ENCODE results near the gene CTNNA2. TPM values are rescaled to one million over a fixed set of nuclear protein-coding genes. Genes with fewer than 3 reads are reported as not detected.

The CTNNA2 gene
- total and polyA plus RNA-seq, 2 of the 8 experiments (the other 6 are each of a cell fraction or from before 2014, with no cell fraction given): 3.9 to 9.0 TPM

GRCh38 chr2:80395251-80395650, 882.4 kb downstream of the CTNNA2 start:
- no peaks in the 10 kb centered on the region for H3K36me3 ChIP-seq (ENCODE audit: control insufficient read depth in 2 of 4, insufficient read depth in 4 of 4, low read length in 3 of 4)
- no peak overlapping the region for H4K8ac ChIP-seq (ENCODE audit: extremely low read depth, insufficient read depth, low read length)
- H2BK20ac ChIP-seq (ENCODE audit: low read length): no peak overlapping the region
- H3K18ac ChIP-seq (ENCODE audit: extremely low read depth, low read length): no peak overlapping the region
- no peaks in the 10 kb centered on the region for H3K79me1 ChIP-seq (ENCODE audit: low read depth, low read length)
- TF ChIP-seq SP4 (IDR thresholded peaks at IDR 0.05; ENCODE audit: low read length) (no peak), MAX (IDR thresholded peaks at IDR 0.05) (no peak), FOSL1 (IDR thresholded peaks at IDR 0.05; ENCODE audit: insufficient read depth, low read depth, low read length) (no peak), CBX8 (IDR thresholded peaks at IDR 0.05; ENCODE audit: borderline replicate concordance, low read depth, low read length) (no peak), ASH2L (IDR thresholded peaks at IDR 0.05; ENCODE audit: low read length) (no peak), KDM1A (IDR thresholded peaks at IDR 0.05; ENCODE audit: borderline replicate concordance, low read length) (no peak), E2F6 (IDR thresholded peaks at IDR 0.05) (no peak), POLR2AphosphoS5 (IDR thresholded peaks at IDR 0.05; ENCODE audit: low read depth, low read length) (no peak), NANOG (IDR thresholded peaks at IDR 0.05; ENCODE audit: insufficient read depth, low read depth, low read length, poor library complexity, severe bottlenecking) (no peak), CHD1 (IDR thresholded peaks at IDR 0.05; ENCODE audit: low read depth, low read length) (no peak), TCF12 (IDR thresholded peaks at IDR 0.05; ENCODE audit: low read depth, low read length) (no peak)
- no peaks in the 10 kb centered on the region for H3K27me3 ChIP-seq (replicated peaks in 1 of 4; ENCODE audit: control insufficient read depth in 3 of 4, extremely low read depth in 1 of 4, insufficient read depth in 3 of 4, low read length in 3 of 4)
- no peak overlapping the region for H2BK15ac ChIP-seq (ENCODE audit: low read length)
- FAIRE-seq: no peak
- POLR2A ChIA-PET (ENCODE audit: partially characterized antibody): no interaction called here
- no peak overlapping the region for H3K4ac ChIP-seq (replicated peaks; ENCODE audit: insufficient read length, low read depth, low read length)
- no peaks in the 10 kb centered on the region for H3K79me2 ChIP-seq (ENCODE audit: control insufficient read depth in 1 of 2, insufficient read depth in 2 of 2, low read length in 2 of 2)
- DNase-seq (ENCODE audit: low read depth in 1 of 2, low spot score in 2 of 2): no peak
- H3K27ac ChIP-seq (ENCODE audit: low read depth, low read length): no peak overlapping the region
- 88% methylated on average over 1 of the region's 1 CpG; no CpG with 5 or more reads in 1 of the 2 experiments for WGBS, 2 experiments (ENCODE audit: extremely low coverage in 1 of 2, insufficient coverage in 1 of 2, insufficient read length in 1 of 2, insufficient replicate concordance in 2 of 2, low coverage in 1 of 2, low lambda C conversion rate in 2 of 2, missing lambda C conversion rate in 1 of 2)
- no peak overlapping the region for H4K5ac ChIP-seq (ENCODE audit: insufficient read length, low read depth, low read length)
- H3K56ac ChIP-seq (replicated peaks; ENCODE audit: insufficient read length, low read depth, low read length): no peak overlapping the region
- H3K9me3 ChIP-seq (ENCODE audit: insufficient read depth in 2 of 2, low read depth in 1 of 2, low read length in 1 of 2): no peaks in the 10 kb centered on the region
- no peak overlapping the region for H2BK12ac ChIP-seq (ENCODE audit: low read depth, low read length)
- no peak overlapping the region for H2BK5ac ChIP-seq (ENCODE audit: low read depth, low read length)
- CTCF ChIA-PET (ENCODE audit: partially characterized antibody): interaction anchor here (0.9 to 1.6 kb wide), 4 partner anchors 9 to 68 kb away, joined by 3 to 5 read pairs (median 3); no protein-coding TSS in a partner anchor
- H2BK120ac ChIP-seq (replicated peaks; ENCODE audit: low read depth, low read length): no peak overlapping the region
- no peaks in the 10 kb centered on the region for H3K23me2 ChIP-seq (ENCODE audit: low read depth, low read length)
- no peak overlapping the region for H3K14ac ChIP-seq (ENCODE audit: insufficient read length)
- no peak overlapping the region for H4K91ac ChIP-seq (replicated peaks; ENCODE audit: insufficient read length, low read length)
- H2AFZ ChIP-seq (ENCODE audit: low read length): no peak overlapping the region
- H4K20me1 ChIP-seq (replicated peaks in 1 of 2; ENCODE audit: control insufficient read depth in 1 of 2, insufficient read depth in 2 of 2, low read length in 2 of 2): no peaks in the 10 kb centered on the region
- H3K4me2 ChIP-seq (ENCODE audit: insufficient read depth in 1 of 2, low read depth in 2 of 2, low read length in 2 of 2): no peak overlapping the region
- no peak overlapping the region for H3K4me3 ChIP-seq (ENCODE audit: extremely low read depth in 1 of 4, insufficient read depth in 2 of 4, low read depth in 3 of 4, low read length in 4 of 4)
- no peak overlapping the region for H3K9ac ChIP-seq (replicated peaks in 1 of 4; ENCODE audit: extremely low read depth in 1 of 4, low read depth in 3 of 4, low read length in 3 of 4)
- H3K4me1 ChIP-seq (replicated peaks in 1 of 4; ENCODE audit: control insufficient read depth in 3 of 4, insufficient read depth in 4 of 4, low read length in 3 of 4): no peaks in the 10 kb centered on the region
- no peak overlapping the region for H2AK5ac ChIP-seq (ENCODE audit: low read depth, low read length)
- H3K23ac ChIP-seq (ENCODE audit: insufficient read length): no peak overlapping the region

Measured in H1 (cell line).